Measurements from ENCODE around the gene TFCP2L1.

GRCh38 chr2:121219866-121220265 lies 65.1 kb downstream of the TFCP2L1 start:
- TF ChIP-seq CTCF (IDR thresholded peaks at IDR 0.05) (no peak), POLR2A (IDR thresholded peaks at IDR 0.05; ENCODE audit: low read depth) (no peak), EP300 (IDR thresholded peaks at IDR 0.05) (no peak), POLR2AphosphoS5 (IDR thresholded peaks at IDR 0.05) (no peak)

All from esophagus muscularis mucosa (tissue), 4 donors.